PC-3 (cell line): ENCODE measurements around the gene TGFB1I1. TPM values are rescaled to one million over a fixed set of nuclear protein-coding genes. Genes with fewer than 3 reads are reported as not detected.

Source experiments
- ATAC-seq: fragments of 200-7000 bp; cut with Tn5 transposase; 2 replicates; pipeline ENCODE4 v1.9.1; 2020; ENCODE audit warnings: mild to moderate bottlenecking, moderate library complexity
- BruUV-seq: library from RNA; stranded (reverse); fragments of 400-500 nt; replicated peaks from 2 replicates; lab custom pipeline; 2021; lab: Mats Ljungman, UMichigan
- CTCF ChIA-PET: fragments of 300-600 bp; sonication (Branson Sonifier 250); formaldehyde crosslinking; loops from one replicate; lab custom pipeline; 2022; ENCODE audit warnings: antibody characterized with exemption; lab: Charles Lee
- POLR2A ChIA-PET: fragments of 300-600 bp; sonication (Branson Sonifier 250); formaldehyde crosslinking; loops from one replicate; lab custom pipeline; 2022; ENCODE audit warnings: antibody characterized with exemption; ENCODE audit not compliant: unreplicated experiment; lab: Charles Lee
- DNase-seq: peaks from one replicate; pipeline ENCODE4 v3.0.0-alpha.2; 2015
- H2AFZ ChIP-seq: fragments of 300-600 bp; sonication (generic); 2 replicates; pipeline ENCODE4 v1.6.0; 2016; ENCODE audit warnings: antibody characterized with exemption, low read length
- H3F3A ChIP-seq: fragments of 300-600 bp; sonication (generic); one replicate; pipeline ENCODE4 v1.6.0; 2017; ENCODE audit warnings: antibody characterized with exemption, low read length, control low read depth, mild to moderate bottlenecking; ENCODE audit not compliant: unreplicated experiment
- H3K27ac ChIP-seq: fragments of 300-600 bp; sonication (generic); 2 replicates; pipeline ENCODE4 v1.5.1; 2016; ENCODE audit warnings: mild to moderate bottlenecking, low read length
- H3K27me3 ChIP-seq: fragments of 300-600 bp; sonication (generic); 2 replicates; pipeline ENCODE4 v1.6.1; 2016; ENCODE audit warnings: low read length, mixed read lengths
- H3K36me3 ChIP-seq: fragments of 300-600 bp; sonication (generic); 2 replicates; pipeline ENCODE4 v1.6.1; 2016; ENCODE audit warnings: low read depth, mixed run types, low read length, mixed read lengths
- H3K4me1 ChIP-seq: fragments of 300-600 bp; sonication (generic); 2 replicates; pipeline ENCODE4 v1.5.1; 2016; ENCODE audit warnings: low read length; ENCODE audit not compliant: insufficient read depth
- H3K4me2 ChIP-seq: fragments of 300-600 bp; sonication (generic); 2 replicates; pipeline ENCODE4 v1.6.0; 2016; ENCODE audit warnings: low read length
- H3K4me3 ChIP-seq: fragments of 300-600 bp; sonication (generic); 2 replicates; pipeline ENCODE4 v1.5.1; 2016; ENCODE audit warnings: mild to moderate bottlenecking, low read length, mixed read lengths
- H3K79me2 ChIP-seq: fragments of 300-600 bp; sonication (generic); 2 replicates; pipeline ENCODE4 v1.6.1; 2017; ENCODE audit warnings: low read length, mixed read lengths
- H3K9ac ChIP-seq: fragments of 300-600 bp; sonication (generic); 2 replicates; pipeline ENCODE4 v1.6.0; 2016; ENCODE audit warnings: mild to moderate bottlenecking, low read length
- H3K9me2 ChIP-seq: fragments of 300-600 bp; sonication (generic); replicated peaks from 2 replicates; pipeline ENCODE4 v1.6.1; 2016; ENCODE audit warnings: mixed run types, low read length, mixed read lengths
- H3K9me3 ChIP-seq: fragments of 300-600 bp; sonication (generic); 2 replicates; pipeline ENCODE4 v1.6.1; 2016; ENCODE audit warnings: low read length, mixed read lengths
- H4K20me1 ChIP-seq: fragments of 300-600 bp; sonication (generic); 2 replicates; pipeline ENCODE4 v1.6.1; 2016; ENCODE audit warnings: low read length, mixed read lengths
- EZH2 ChIP-seq: fragments of 300-600 bp; sonication (generic); IDR thresholded peaks from one replicate; pipeline ENCODE4 v1.6.1; 2017; ENCODE audit warnings: antibody characterized with exemption, mild to moderate bottlenecking, low read length; ENCODE audit not compliant: unreplicated experiment
- EZH2phosphoT487 ChIP-seq: fragments of 300-600 bp; sonication (generic); IDR thresholded peaks from 2 replicates; pipeline ENCODE4 v1.6.1; 2018; ENCODE audit warnings: mild to moderate bottlenecking, antibody characterized with exemption, low read length, borderline replicate concordance
- intact Hi-C: fragments of 100-400 bp; cut with micrococcal nuclease; formaldehyde crosslinking; loops from 2 replicates; pipeline ENCODE4 v1.9.0; 2023
- total RNA-seq: library from RNA; depleted of rRNA; stranded (reverse); fragments of >200 nt; gene quantifications from 2 replicates; pipeline ENCODE4 v1.2.3, GENCODE V29; 2014; rRNA removed
- TF ChIP-seq, protein P1 (sequence below): fragments of 300-600 bp; sonication (generic); conservative IDR thresholded peaks from 2 replicates; pipeline ENCODE4 v1.5.1; 2017; ENCODE audit warnings: antibody characterized with exemption, low read depth, mild to moderate bottlenecking, low read length

TGFB1I1 gene
- total RNA-seq, 1 experiment from 2014 or later: 11.2 TPM

DNA sequence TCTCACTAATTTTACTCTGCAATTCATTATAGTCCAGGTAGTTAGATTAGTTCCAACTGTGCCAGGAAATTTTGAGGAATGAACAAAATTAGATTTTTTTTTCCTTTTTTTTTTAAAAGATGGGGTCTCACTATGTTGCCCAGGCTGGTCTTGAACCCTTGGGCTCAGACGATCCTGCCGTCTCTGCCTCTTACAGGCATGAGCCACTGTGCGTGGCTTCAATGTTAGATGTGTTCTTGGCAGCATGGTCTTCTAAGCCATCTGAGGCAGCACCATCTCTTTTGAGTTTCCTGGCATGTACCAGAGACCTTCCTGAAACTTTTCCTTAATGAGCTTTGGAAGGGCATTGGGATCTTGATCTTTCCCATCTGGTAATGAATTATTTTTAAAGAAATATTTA, 53.2 kb downstream of the TGFB1I1 start:
- no peak overlapping the region for H2AFZ ChIP-seq
- no peaks in the 10 kb centered on the region for H4K20me1 ChIP-seq
- no peak for ATAC-seq
- ChIA-PET POLR2A (no interaction called here), CTCF (no interaction called here)
- H3K27me3 ChIP-seq: peaks cover 18% of the 10 kb centered on the region
- H3K9me3 ChIP-seq: no peaks in the 10 kb centered on the region
- no peak overlapping the region for H3K4me3 ChIP-seq
- no peaks in the 10 kb centered on the region for H3K79me2 ChIP-seq
- H3F3A ChIP-seq: no peaks in the 10 kb centered on the region
- no peak overlapping the region for H3K4me2 ChIP-seq
- TF ChIP-seq, protein P1, sequence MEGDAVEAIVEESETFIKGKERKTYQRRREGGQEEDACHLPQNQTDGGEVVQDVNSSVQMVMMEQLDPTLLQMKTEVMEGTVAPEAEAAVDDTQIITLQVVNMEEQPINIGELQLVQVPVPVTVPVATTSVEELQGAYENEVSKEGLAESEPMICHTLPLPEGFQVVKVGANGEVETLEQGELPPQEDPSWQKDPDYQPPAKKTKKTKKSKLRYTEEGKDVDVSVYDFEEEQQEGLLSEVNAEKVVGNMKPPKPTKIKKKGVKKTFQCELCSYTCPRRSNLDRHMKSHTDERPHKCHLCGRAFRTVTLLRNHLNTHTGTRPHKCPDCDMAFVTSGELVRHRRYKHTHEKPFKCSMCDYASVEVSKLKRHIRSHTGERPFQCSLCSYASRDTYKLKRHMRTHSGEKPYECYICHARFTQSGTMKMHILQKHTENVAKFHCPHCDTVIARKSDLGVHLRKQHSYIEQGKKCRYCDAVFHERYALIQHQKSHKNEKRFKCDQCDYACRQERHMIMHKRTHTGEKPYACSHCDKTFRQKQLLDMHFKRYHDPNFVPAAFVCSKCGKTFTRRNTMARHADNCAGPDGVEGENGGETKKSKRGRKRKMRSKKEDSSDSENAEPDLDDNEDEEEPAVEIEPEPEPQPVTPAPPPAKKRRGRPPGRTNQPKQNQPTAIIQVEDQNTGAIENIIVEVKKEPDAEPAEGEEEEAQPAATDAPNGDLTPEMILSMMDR: no peak
- TF ChIP-seq EZH2 (no peak), EZH2phosphoT487 (no peak)
- H3K9ac ChIP-seq: no peak overlapping the region
- no peaks in the 10 kb centered on the region for H3K36me3 ChIP-seq
- DNase-seq: no peak
- no peaks in the 10 kb centered on the region for H3K4me1 ChIP-seq
- no peak overlapping the region for H3K27ac ChIP-seq
- BruUV-seq: no TSS peak
- intact Hi-C loops: no loop called here
- no peaks in the 10 kb centered on the region for H3K9me2 ChIP-seq

Other genes with a start within 250 kb of the TGFB1I1 start
- gene ITGAM, start 212.2 kb upstream of the TGFB1I1 start, total RNA-seq: not detected in 2 replicates
- not detected in 2 replicates for gene ITGAX, start 117.0 kb upstream of the TGFB1I1 start, total RNA-seq
- gene ITGAD, start 78.8 kb upstream of the TGFB1I1 start, total RNA-seq: not detected in 2 replicates
- gene COX6A2, start 43.8 kb upstream of the TGFB1I1 start, total RNA-seq: not detected in 2 replicates
- 0.52 TPM in 1 of 2 replicates, not detected in the other for gene ZNF843, start 29.4 kb upstream of the TGFB1I1 start, total RNA-seq
- gene ARMC5, start 12.7 kb upstream of the TGFB1I1 start, total RNA-seq: 5.4 and 5.8 TPM in 2 replicates
- gene SLC5A2, start 11.0 kb downstream of the TGFB1I1 start, total RNA-seq: 0.11 TPM in 1 of 2 replicates, not detected in the other
- 39.9 and 44.3 TPM in 2 replicates for gene RUSF1, start 36.2 kb downstream of the TGFB1I1 start, total RNA-seq
- gene AHSP, start 55.7 kb downstream of the TGFB1I1 start, total RNA-seq: not detected in 2 replicates